CD8-positive, alpha-beta memory T cell (primary cell): ENCODE results near the gene AOAH. TPM values are rescaled to one million over a fixed set of nuclear protein-coding genes. Genes with fewer than 3 reads are reported as not detected.
"Not testable (repeated sequence)": the region's sequence is repeated elsewhere in the genome, so short reads cannot be mapped to it uniquely, and the experiment has no call there.

Experiments used
- CTCF ChIA-PET: fragments of 350-600 bp; sonication (Branson Sonifier 250); formaldehyde crosslinking; loops from one replicate; lab custom pipeline; 2021; ENCODE audit warnings: antibody characterized with exemption; lab: Charles Lee
- POLR2A ChIA-PET: fragments of 350-600 bp; sonication (Branson Sonifier 250); formaldehyde crosslinking; loops from one replicate; lab custom pipeline; 2021; ENCODE audit warnings: antibody characterized with exemption; lab: Charles Lee
- DNase-seq, 5 donors: peaks; one replicate each; pipeline versions ENCODE4 v3.0.0 to v3.0.0-alpha.2; 2020 to 2022; ENCODE audit warnings: mixed read lengths in 1 of 5
- H3K27ac ChIP-seq: one replicate; pipeline ENCODE4 v1.7.0; 2013; ENCODE audit warnings: low read depth, mild to moderate bottlenecking, low read length, moderate library complexity
- H3K27me3 ChIP-seq: 2 replicates; pipeline ENCODE4 v1.7.0; 2013; ENCODE audit warnings: low read length, mild to moderate bottlenecking; ENCODE audit not compliant: insufficient read depth, poor library complexity, severe bottlenecking
- H3K36me3 ChIP-seq: 2 replicates; pipeline ENCODE4 v1.7.0; 2013; ENCODE audit warnings: mild to moderate bottlenecking, low read length, moderate library complexity; ENCODE audit not compliant: insufficient read depth
- H3K4me1 ChIP-seq: 2 replicates; pipeline ENCODE4 v1.7.0; 2013; ENCODE audit warnings: mild to moderate bottlenecking, low read length, moderate library complexity; ENCODE audit not compliant: insufficient read depth
- H3K4me3 ChIP-seq: 2 replicates; pipeline ENCODE4 v1.7.0; 2013; ENCODE audit warnings: mild to moderate bottlenecking, low read length
- H3K9me3 ChIP-seq: 2 replicates; pipeline ENCODE4 v1.7.0; 2013; ENCODE audit warnings: mild to moderate bottlenecking, low read length
- H3K27ac Mint-ChIP-seq, 8 donors: one replicate each; pipeline ENCODE4 v1.8.0; 2020 to 2021; ENCODE audit warnings: mixed read lengths in 8 of 8, mild to moderate bottlenecking in 6 of 8, inconsistent platforms in 3 of 8, moderate library complexity in 3 of 8
- H3K27me3 Mint-ChIP-seq, 2 donors: one replicate each; pipeline ENCODE4 v1.8.0; 2020 to 2021; ENCODE audit warnings: mixed read lengths in 2 of 2, mild to moderate bottlenecking in 1 of 2, moderate library complexity in 1 of 2
- H3K36me3 Mint-ChIP-seq, 3 donors: one replicate each; pipeline ENCODE4 v1.8.0; 2020 to 2021; ENCODE audit warnings: mixed read lengths in 3 of 3, inconsistent platforms in 1 of 3, mild to moderate bottlenecking in 1 of 3
- H3K4me1 Mint-ChIP-seq, 3 donors: one replicate each; pipeline ENCODE4 v1.8.0; 2020 to 2021; ENCODE audit warnings: mixed read lengths in 3 of 3, inconsistent platforms in 1 of 3, mild to moderate bottlenecking in 1 of 3
- H3K4me3 Mint-ChIP-seq, 7 donors: one replicate each; pipeline ENCODE4 v1.8.0; 2020 to 2021; ENCODE audit warnings: mixed read lengths in 7 of 7, mild to moderate bottlenecking in 6 of 7, moderate library complexity in 4 of 7, inconsistent platforms in 2 of 7
- H3K9me3 Mint-ChIP-seq, 5 donors: one replicate each; pipeline ENCODE4 v1.8.0; 2020 to 2022; ENCODE audit warnings: mixed read lengths in 5 of 5, mild to moderate bottlenecking in 3 of 5, moderate library complexity in 2 of 5, inconsistent platforms in 1 of 5
- polyA plus RNA-seq: library from polyadenylated mRNA; unstranded; fragments of 300-500 nt; fragmentation: Illumina TruSeq; gene quantifications from one replicate; pipeline ENCODE4 v1.2.3, GENCODE V29; 2021
- total RNA-seq, 2 experiments: library from RNA; stranded (reverse); gene quantifications; one replicate each; pipeline ENCODE4 v1.2.3, GENCODE V29; 2021

Gene AOAH
- total and polyA plus RNA-seq, 3 experiments from 2014 or later = 25.0 to 59.2 (median 26.4) TPM

GRCh38 chr7:36726311-36726710 lies 2.0 kb upstream of the AOAH start:
- Histone ChIP-seq H3K36me3 (no peaks in the 10 kb centered on the region), H3K27ac (no peak overlapping the region), H3K9me3 (no peaks in the 10 kb centered on the region), H3K27me3 (no peaks in the 10 kb centered on the region), H3K4me1 (peaks cover 65% of the 10 kb centered on the region), H3K4me3 (no peak overlapping the region)
- peaks cover 5 to 25% (median 21%) of the 10 kb centered on the region in 3 donors for H3K36me3 Mint-ChIP-seq
- H3K27me3 Mint-ChIP-seq = no peaks in the 10 kb centered on the region
- ChIA-PET CTCF (interaction anchor here (2.6 kb wide), 1 partner anchor 9 kb away, joined by 11 read pairs; no protein-coding TSS in a partner anchor), POLR2A (interaction anchor here (0.6 to 0.7 kb wide), 2 partner anchors 10 to 43 kb away, joined by 3 read pairs; no protein-coding TSS in a partner anchor)
- peak overlapping the region in 5 of 7 donors; percentile 55 to 77 (median 62) for H3K4me3 Mint-ChIP-seq
- H3K4me1 Mint-ChIP-seq = peaks cover 73 to 86% (median 83%) of the 10 kb centered on the region in 3 donors
- DNase-seq = no peak
- H3K27ac Mint-ChIP-seq = peak overlapping the region; percentile 73 to 98 (median 94)
- peaks cover 0 to 5% (median 4%) of the 10 kb centered on the region in 5 donors for H3K9me3 Mint-ChIP-seq

GRCh38 chr7:36724996-36725395 lies 702 bp upstream of the AOAH start:
- Histone ChIP-seq H3K9me3 (no peaks in the 10 kb centered on the region), H3K4me3 (peak overlapping the region; percentile 69), H3K27me3 (no peaks in the 10 kb centered on the region), H3K4me1 (peaks cover 75% of the 10 kb centered on the region), H3K27ac (no peak overlapping the region), H3K36me3 (no peaks in the 10 kb centered on the region)
- Mint-ChIP-seq H3K27me3 (no peaks in the 10 kb centered on the region), H3K4me3 (peak overlapping the region; percentile 15 to 95 (median 91)), H3K9me3 (peaks cover 0 to 4% (median 3%) of the 10 kb centered on the region in 5 donors), H3K27ac (peak overlapping the region; percentile 73 to 98 (median 94)), H3K36me3 (peaks cover 8 to 33% (median 8%) of the 10 kb centered on the region in 3 donors), H3K4me1 (peaks cover 81 to 91% (median 90%) of the 10 kb centered on the region in 3 donors)
- DNase-seq = no peak
- ChIA-PET CTCF (interaction anchor here (2.1 to 2.6 kb wide), 3 partner anchors 10 to 71 kb away, joined by 6 to 11 read pairs (median 6); no protein-coding TSS in a partner anchor), POLR2A (interaction anchor here (0.7 kb wide), 1 partner anchor 46 kb away, joined by 5 read pairs; no protein-coding TSS in a partner anchor)

- H3K36me3 ChIP-seq = no peaks in the 10 kb centered on the region
- peaks cover 86 to 95% (median 93%) of the 10 kb centered on the region in 3 donors for H3K4me1 Mint-ChIP-seq
- peak overlapping the region; percentile 69 for H3K4me3 ChIP-seq
- H3K27ac ChIP-seq = peak overlapping the region; percentile 26
- H3K27me3 ChIP-seq = no peaks in the 10 kb centered on the region
- H3K27me3 Mint-ChIP-seq = no peaks in the 10 kb centered on the region
- peak overlapping the region; percentile 86 to 95 (median 91) for H3K4me3 Mint-ChIP-seq
- peaks cover 5 to 41% (median 8%) of the 10 kb centered on the region in 3 donors for H3K36me3 Mint-ChIP-seq
- no peak for DNase-seq
- H3K27ac Mint-ChIP-seq = peak overlapping the region; percentile 73 to 98 (median 93)
- ChIA-PET POLR2A (interaction anchor here (0.7 to 1.2 kb wide), 3 partner anchors 12 to 62 kb away, joined by 3 to 4 read pairs (median 3); no protein-coding TSS in a partner anchor), CTCF (interaction anchor here (0.7 to 2.4 kb wide), 10 partner anchors 17 to 458 kb away, joined by 3 to 6 read pairs (median 3); no protein-coding TSS in a partner anchor)
- peaks cover 75% of the 10 kb centered on the region for H3K4me1 ChIP-seq
- H3K9me3 Mint-ChIP-seq = no peaks in the 10 kb centered on the region
- H3K9me3 ChIP-seq = no peaks in the 10 kb centered on the region
Measured at GRCh38 chr7:36723291-36723690, 1.0 kb downstream of the AOAH start.

GRCh38 chr7:36719083-36719632 lies 5.1 kb downstream of the AOAH start:
- Histone ChIP-seq H3K36me3 (no peaks in the 10 kb centered on the region), H3K27ac (no peak overlapping the region), H3K27me3 (no peaks in the 10 kb centered on the region), H3K4me1 (peaks cover 37% of the 10 kb centered on the region), H3K4me3 (no peak overlapping the region), H3K9me3 (no peaks in the 10 kb centered on the region)
- DNase-seq = no peak
- Mint-ChIP-seq H3K27ac (peak overlapping the region in 7 of 8 donors; percentile 44 to 98 (median 86)), H3K4me3 (peak overlapping the region; percentile 5 to 95 (median 66)), H3K27me3 (no peaks in the 10 kb centered on the region), H3K36me3 (peaks cover 12 to 54% (median 29%) of the 10 kb centered on the region in 3 donors), H3K4me1 (peaks cover 56 to 73% (median 73%) of the 10 kb centered on the region in 3 donors), H3K9me3 (peaks cover 0 to 5% (median 0%) of the 10 kb centered on the region in 5 donors)
- CTCF ChIA-PET = interaction anchor here (1.1 to 1.9 kb wide), 2 partner anchors 48 to 71 kb away, joined by 3 to 8 read pairs; no protein-coding TSS in a partner anchor
- POLR2A ChIA-PET = no interaction called here

- ChIA-PET POLR2A (no interaction called here), CTCF (interaction anchor here (0.9 to 1.5 kb wide), 2 partner anchors 18 to 47 kb away, joined by 3 to 4 read pairs; no protein-coding TSS in a partner anchor)
- no peak for DNase-seq
- H3K27me3 ChIP-seq = no peaks in the 10 kb centered on the region
- H3K36me3 Mint-ChIP-seq = peaks cover 14 to 42% (median 41%) of the 10 kb centered on the region in 3 donors
- H3K27ac ChIP-seq = no peak overlapping the region
- no peaks in the 10 kb centered on the region for H3K36me3 ChIP-seq
- H3K27ac Mint-ChIP-seq = peak overlapping the region in 5 of 8 donors; percentile 41 to 98 (median 87)
- H3K9me3 ChIP-seq = no peaks in the 10 kb centered on the region
- no peak overlapping the region for H3K4me3 ChIP-seq
- peaks cover 0 to 6% (median 0%) of the 10 kb centered on the region in 5 donors for H3K9me3 Mint-ChIP-seq
- peaks cover 54 to 74% (median 68%) of the 10 kb centered on the region in 3 donors for H3K4me1 Mint-ChIP-seq
- no peaks in the 10 kb centered on the region for H3K27me3 Mint-ChIP-seq
- H3K4me3 Mint-ChIP-seq = peak overlapping the region in 4 of 7 donors; percentile 12 to 95 (median 60)
- H3K4me1 ChIP-seq = peaks cover 22% of the 10 kb centered on the region
Measured at GRCh38 chr7:36717586-36717985, 6.7 kb downstream of the AOAH start.

- H3K4me1 ChIP-seq = peaks cover 15% of the 10 kb centered on the region
- Mint-ChIP-seq H3K27ac (peak overlapping the region in 6 of 8 donors; percentile 50 to 84 (median 78)), H3K4me1 (peaks cover 51 to 75% (median 68%) of the 10 kb centered on the region in 3 donors), H3K36me3 (peaks cover 9 to 48% (median 36%) of the 10 kb centered on the region in 3 donors), H3K4me3 (peak overlapping the region in 1 of 7 donors; percentile 13)
- POLR2A ChIA-PET, H3K36me3 ChIP-seq, H3K9me3 ChIP-seq, H3K4me3 ChIP-seq, H3K27ac ChIP-seq, DNase-seq, H3K27me3 ChIP-seq, H3K9me3 Mint-ChIP-seq, H3K27me3 Mint-ChIP-seq: not testable (repeated sequence)
- CTCF ChIA-PET = interaction anchor here (0.9 to 1.5 kb wide), 2 partner anchors 19 to 46 kb away, joined by 3 to 4 read pairs; no protein-coding TSS in a partner anchor
Measured at GRCh38 chr7:36716802-36717201, 7.5 kb downstream of the AOAH start.

- H3K36me3 ChIP-seq = no peaks in the 10 kb centered on the region
- H3K9me3 Mint-ChIP-seq = peaks cover 0 to 12% (median 2%) of the 10 kb centered on the region in 5 donors
- POLR2A ChIA-PET = no interaction called here
- CTCF ChIA-PET = no interaction called here
- H3K4me1 ChIP-seq = no peaks in the 10 kb centered on the region
- peaks cover 48 to 74% (median 71%) of the 10 kb centered on the region in 3 donors for H3K4me1 Mint-ChIP-seq
- H3K27me3 ChIP-seq = no peaks in the 10 kb centered on the region
- peaks cover 14 to 59% (median 41%) of the 10 kb centered on the region in 3 donors for H3K36me3 Mint-ChIP-seq
- no peak overlapping the region for H3K4me3 ChIP-seq
- peak overlapping the region in 5 of 8 donors; percentile 52 to 83 (median 75) for H3K27ac Mint-ChIP-seq
- no peak overlapping the region for H3K27ac ChIP-seq
- H3K4me3 Mint-ChIP-seq = peak overlapping the region in 4 of 7 donors; percentile 29 to 70 (median 56)
- DNase-seq = no peak
- no peaks in the 10 kb centered on the region for H3K9me3 ChIP-seq
- no peaks in the 10 kb centered on the region for H3K27me3 Mint-ChIP-seq
Measured at GRCh38 chr7:36712015-36712414, 12.3 kb downstream of the AOAH start.
